Endothelial cell of umbilical vein (primary cell): ENCODE data around the gene POLR1D.

Experiments
- EZH2 ChIP-seq: IDR thresholded peaks from 2 replicates; pipeline ENCODE4 v1.6.1; 2012; ENCODE audit warnings: borderline replicate concordance, low read depth, mild to moderate bottlenecking, moderate library complexity, low read length, inconsistent platforms; ENCODE audit not compliant: severe bottlenecking
- FOS ChIP-seq: IDR thresholded peaks from 2 replicates; pipeline ENCODE4 v1.6.1; 2011; ENCODE audit warnings: mild to moderate bottlenecking, low read length, moderate library complexity, borderline replicate concordance; ENCODE audit not compliant: insufficient read depth
- GATA2 ChIP-seq: IDR thresholded peaks from 2 replicates; pipeline ENCODE4 v1.7.0; 2011; ENCODE audit warnings: low read depth, mild to moderate bottlenecking, moderate library complexity, mixed read lengths, low read length; ENCODE audit not compliant: insufficient read length, insufficient read depth
- JUN ChIP-seq: IDR thresholded peaks from 2 replicates; pipeline ENCODE4 v1.6.1; 2011; ENCODE audit warnings: borderline replicate concordance, low read depth; ENCODE audit not compliant: insufficient read length, insufficient read depth
- MYC ChIP-seq: IDR thresholded peaks from one replicate; pipeline ENCODE4 v1.6.1; 2011; ENCODE audit warnings: mild to moderate bottlenecking, low read depth, low read length
- POLR2A ChIP-seq: IDR thresholded peaks from 2 replicates; pipeline ENCODE4 v1.6.1; 2012; ENCODE audit warnings: low read depth, mild to moderate bottlenecking, control low read depth, low read length
- POLR2AphosphoS5 ChIP-seq: IDR thresholded peaks from 2 replicates; pipeline ENCODE4 v1.6.1; 2012; ENCODE audit warnings: low read depth, mild to moderate bottlenecking, control low read depth, low read length, moderate library complexity; ENCODE audit not compliant: insufficient read depth
- TF ChIP-seq, protein P1 (sequence below), 2 donors: IDR thresholded peaks; 1 replicate in 1 of 2; 2 replicates in 1 of 2; pipeline ENCODE4 v1.5.1; 2011; ENCODE audit warnings: low read length in 2 of 2, mild to moderate bottlenecking in 2 of 2, moderate library complexity in 2 of 2, control low read depth in 1 of 2, inconsistent platforms in 1 of 2, low read depth in 1 of 2; ENCODE audit not compliant: insufficient read depth in 1 of 2; ENCODE audit errors: extremely low read depth in 1 of 2
- TF ChIP-seq, protein P2 (sequence below): IDR thresholded peaks from 2 replicates; pipeline ENCODE4 v1.6.1; 2011; ENCODE audit not compliant: insufficient read depth, insufficient read length

DNA sequence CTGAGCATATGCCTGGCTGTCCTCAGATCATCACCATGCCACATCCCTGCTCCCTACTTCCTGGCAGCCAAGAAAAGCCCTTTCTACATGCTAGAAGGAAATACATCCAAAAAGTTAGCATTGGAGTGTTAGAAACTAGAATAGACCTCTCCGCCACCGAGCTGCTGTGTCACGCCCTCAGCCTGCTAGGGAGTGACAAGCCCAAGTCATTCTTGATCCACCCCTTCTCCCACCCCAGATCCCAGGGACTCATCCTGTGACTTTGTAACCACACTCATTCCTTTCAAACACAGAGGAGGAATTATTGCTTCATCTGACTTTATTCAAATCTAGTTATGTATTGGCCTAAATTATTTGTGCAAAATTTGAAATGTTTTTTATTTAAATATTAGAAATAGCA lies 45.3 kb downstream of the POLR1D start:
- TF ChIP-seq FOS (no peak), POLR2A (no peak), JUN (no peak), POLR2AphosphoS5 (no peak), EZH2 (no peak), GATA2 (no peak), MYC (no peak)
- TF ChIP-seq, protein P1, sequence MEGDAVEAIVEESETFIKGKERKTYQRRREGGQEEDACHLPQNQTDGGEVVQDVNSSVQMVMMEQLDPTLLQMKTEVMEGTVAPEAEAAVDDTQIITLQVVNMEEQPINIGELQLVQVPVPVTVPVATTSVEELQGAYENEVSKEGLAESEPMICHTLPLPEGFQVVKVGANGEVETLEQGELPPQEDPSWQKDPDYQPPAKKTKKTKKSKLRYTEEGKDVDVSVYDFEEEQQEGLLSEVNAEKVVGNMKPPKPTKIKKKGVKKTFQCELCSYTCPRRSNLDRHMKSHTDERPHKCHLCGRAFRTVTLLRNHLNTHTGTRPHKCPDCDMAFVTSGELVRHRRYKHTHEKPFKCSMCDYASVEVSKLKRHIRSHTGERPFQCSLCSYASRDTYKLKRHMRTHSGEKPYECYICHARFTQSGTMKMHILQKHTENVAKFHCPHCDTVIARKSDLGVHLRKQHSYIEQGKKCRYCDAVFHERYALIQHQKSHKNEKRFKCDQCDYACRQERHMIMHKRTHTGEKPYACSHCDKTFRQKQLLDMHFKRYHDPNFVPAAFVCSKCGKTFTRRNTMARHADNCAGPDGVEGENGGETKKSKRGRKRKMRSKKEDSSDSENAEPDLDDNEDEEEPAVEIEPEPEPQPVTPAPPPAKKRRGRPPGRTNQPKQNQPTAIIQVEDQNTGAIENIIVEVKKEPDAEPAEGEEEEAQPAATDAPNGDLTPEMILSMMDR (IDR thresholded peaks at IDR 0.05; ENCODE audit: extremely low read depth in 1 of 2, insufficient read depth in 1 of 2, low read depth in 1 of 2, low read length in 2 of 2), result no peak
- TF ChIP-seq, protein P2, sequence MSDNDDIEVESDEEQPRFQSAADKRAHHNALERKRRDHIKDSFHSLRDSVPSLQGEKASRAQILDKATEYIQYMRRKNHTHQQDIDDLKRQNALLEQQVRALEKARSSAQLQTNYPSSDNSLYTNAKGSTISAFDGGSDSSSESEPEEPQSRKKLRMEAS, result no peak
